ENCODE measurements around the gene ESRRB.

ESRRB gene

GRCh38 chr14:76541594-76542219, 165.8 kb downstream of the ESRRB start:
- no peak for ATAC-seq
- TF ChIP-seq TOX (CRISPR knock-in tag; IDR thresholded peaks at IDR 0.05; ENCODE audit: borderline replicate concordance): no peak
- TF ChIP-seq ISL1 (CRISPR knock-in tag; IDR thresholded peaks at IDR 0.05): no peak
- TF ChIP-seq PATZ1 (CRISPR knock-in tag; IDR thresholded peaks at IDR 0.05; ENCODE audit: borderline replicate concordance): no peak

GRCh38 chr14:76546426-76547221, 170.7 kb downstream of the ESRRB start:
- TF ChIP-seq TSHZ2 (CRISPR knock-in tag; IDR thresholded peaks at IDR 0.05) (no peak), CSRNP3 (CRISPR knock-in tag; IDR thresholded peaks at IDR 0.05) (no peak), GLIS3 (CRISPR knock-in tag; IDR thresholded peaks at IDR 0.05) (no peak), CSDC2 (CRISPR knock-in tag; IDR thresholded peaks at IDR 0.05) (no peak), ISL1 (CRISPR knock-in tag; IDR thresholded peaks at IDR 0.05) (no peak), ZNF8 (CRISPR knock-in tag; IDR thresholded peaks at IDR 0.05) (no peak), POU6F1 (CRISPR knock-in tag; IDR thresholded peaks at IDR 0.05; ENCODE audit: borderline replicate concordance, low read depth) (no peak), PPARA (CRISPR knock-in tag; IDR thresholded peaks at IDR 0.05; ENCODE audit: borderline replicate concordance) (no peak), ZNF565 (CRISPR knock-in tag; conservative IDR thresholded peaks at IDR 0.05; ENCODE audit: low read depth) (no peak), ZNF70 (CRISPR knock-in tag; IDR thresholded peaks at IDR 0.05) (no peak), ZFP3 (CRISPR knock-in tag; IDR thresholded peaks at IDR 0.05) (no peak), SNAI2 (CRISPR knock-in tag; IDR thresholded peaks at IDR 0.05) (no peak)
- peak; percentile 57 for ATAC-seq

GRCh38 chr14:76547831-76548230, 171.9 kb downstream of the ESRRB start:
- no peak for ATAC-seq
- TF ChIP-seq ZNF70 (CRISPR knock-in tag; IDR thresholded peaks at IDR 0.05): no peak
- TF ChIP-seq BACH2 (CRISPR knock-in tag; IDR thresholded peaks at IDR 0.05; ENCODE audit: borderline replicate concordance): no peak
- no peak for TF ChIP-seq ZNF8 (CRISPR knock-in tag; IDR thresholded peaks at IDR 0.05)
- no peak for TF ChIP-seq POU6F1 (CRISPR knock-in tag; IDR thresholded peaks at IDR 0.05; ENCODE audit: borderline replicate concordance, low read depth)
- TF ChIP-seq PPARA (CRISPR knock-in tag; IDR thresholded peaks at IDR 0.05; ENCODE audit: borderline replicate concordance): no peak
- no peak for TF ChIP-seq ZC3H10 (CRISPR knock-in tag; IDR thresholded peaks at IDR 0.05)
- no peak for TF ChIP-seq ESRRG (CRISPR knock-in tag; IDR thresholded peaks at IDR 0.05)
- no peak for TF ChIP-seq ZNF565 (CRISPR knock-in tag; conservative IDR thresholded peaks at IDR 0.05; ENCODE audit: low read depth)
- TF ChIP-seq ZFP3 (CRISPR knock-in tag; IDR thresholded peaks at IDR 0.05): no peak
- TF ChIP-seq TCF4 (CRISPR knock-in tag; IDR thresholded peaks at IDR 0.05; ENCODE audit: borderline replicate concordance): no peak
- no peak for TF ChIP-seq PATZ1 (CRISPR knock-in tag; IDR thresholded peaks at IDR 0.05; ENCODE audit: borderline replicate concordance)
- TF ChIP-seq GLIS3 (CRISPR knock-in tag; IDR thresholded peaks at IDR 0.05): no peak
- TF ChIP-seq SNAI2 (CRISPR knock-in tag; IDR thresholded peaks at IDR 0.05): no peak
- no peak for TF ChIP-seq ARNTL (CRISPR knock-in tag; IDR thresholded peaks at IDR 0.05; ENCODE audit: borderline replicate concordance, low read depth)
- TF ChIP-seq CSRNP3 (CRISPR knock-in tag; IDR thresholded peaks at IDR 0.05): no peak
